HT-29 (cell line): ENCODE results near the gene ARL5C. TPM values are rescaled to one million over a fixed set of nuclear protein-coding genes. Genes with fewer than 3 reads are reported as not detected.
"Not testable (repeated sequence)": the region's sequence is repeated elsewhere in the genome, so short reads cannot be mapped to it uniquely, and the experiment has no call there.

Experiments
- DNase-seq: peaks from one replicate; pipeline ENCODE4 v3.0.0-alpha.2; 2015; ENCODE audit warnings: low spot score
- total RNA-seq: library from RNA; depleted of rRNA; stranded (reverse); fragments of >200 nt; shearing (Covaris generic); gene quantifications from 2 replicates; pipeline ENCODE4 v1.2.3, GENCODE V29; 2014

ARL5C gene
- total RNA-seq, 1 experiment from 2014 or later, result not detected

- DNase-seq, result peak; percentile 23
These were observed 28.4 kb upstream of the ARL5C start for GRCh38 chr17:39194089-39194984.

GRCh38 chr17:39193346-39193745, 27.4 kb upstream of the ARL5C start:
- DNase-seq, result no peak

DNA sequence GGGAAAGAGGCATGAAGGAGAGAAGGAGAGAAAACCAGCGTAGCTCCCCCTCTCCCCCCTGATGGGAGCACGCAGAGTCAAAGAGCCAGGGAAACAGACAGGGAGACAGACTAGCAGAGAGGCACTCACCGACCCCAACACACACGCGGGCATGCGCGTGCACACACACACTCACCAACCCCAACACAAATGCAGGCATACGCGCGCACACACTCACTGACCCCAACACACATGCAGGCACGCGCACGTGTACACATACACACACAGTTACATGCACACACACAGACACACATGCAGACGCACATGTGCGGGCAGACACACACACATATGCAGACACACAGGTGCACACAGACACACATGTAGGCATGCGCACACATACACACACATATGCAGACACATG, 26.9 kb upstream of the ARL5C start:
- DNase-seq, result no peak

DNA sequence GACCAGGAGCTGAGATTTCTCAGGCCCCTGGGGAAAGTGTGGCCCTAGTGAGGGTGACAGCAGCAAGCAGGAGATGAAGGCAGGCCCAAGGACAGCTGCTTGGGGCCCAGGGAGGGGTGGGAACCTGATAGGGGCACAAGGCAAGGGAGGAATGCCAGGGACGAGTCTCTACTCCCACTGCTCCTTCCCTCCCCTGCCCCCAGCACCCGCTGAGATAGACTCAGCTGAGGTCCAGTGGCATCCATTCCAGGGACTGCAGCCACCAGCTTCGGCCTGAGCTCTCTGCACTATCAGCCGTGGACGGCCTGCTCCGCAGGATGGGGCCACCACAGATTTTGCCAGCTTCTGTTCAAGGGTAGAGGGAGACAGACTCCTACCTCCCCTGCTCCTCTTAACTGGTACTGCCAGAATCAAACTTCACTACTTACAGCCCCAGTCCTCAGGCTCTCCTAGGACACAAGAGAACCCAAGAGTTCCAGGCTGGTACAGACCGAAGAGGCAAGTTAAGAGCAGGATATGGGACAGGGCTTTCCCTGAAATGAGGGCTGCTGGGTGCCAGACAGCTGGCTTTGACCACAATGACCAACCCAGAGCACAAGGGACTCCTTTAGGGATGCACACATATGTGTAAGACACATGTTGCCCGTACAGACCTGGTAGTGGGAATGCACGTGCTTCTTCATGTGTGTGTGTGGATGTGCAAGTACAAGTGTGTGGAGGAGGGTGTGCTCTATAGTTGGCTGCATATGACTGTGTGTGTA, 26.0 kb upstream of the ARL5C start:
- no peak for DNase-seq

DNA sequence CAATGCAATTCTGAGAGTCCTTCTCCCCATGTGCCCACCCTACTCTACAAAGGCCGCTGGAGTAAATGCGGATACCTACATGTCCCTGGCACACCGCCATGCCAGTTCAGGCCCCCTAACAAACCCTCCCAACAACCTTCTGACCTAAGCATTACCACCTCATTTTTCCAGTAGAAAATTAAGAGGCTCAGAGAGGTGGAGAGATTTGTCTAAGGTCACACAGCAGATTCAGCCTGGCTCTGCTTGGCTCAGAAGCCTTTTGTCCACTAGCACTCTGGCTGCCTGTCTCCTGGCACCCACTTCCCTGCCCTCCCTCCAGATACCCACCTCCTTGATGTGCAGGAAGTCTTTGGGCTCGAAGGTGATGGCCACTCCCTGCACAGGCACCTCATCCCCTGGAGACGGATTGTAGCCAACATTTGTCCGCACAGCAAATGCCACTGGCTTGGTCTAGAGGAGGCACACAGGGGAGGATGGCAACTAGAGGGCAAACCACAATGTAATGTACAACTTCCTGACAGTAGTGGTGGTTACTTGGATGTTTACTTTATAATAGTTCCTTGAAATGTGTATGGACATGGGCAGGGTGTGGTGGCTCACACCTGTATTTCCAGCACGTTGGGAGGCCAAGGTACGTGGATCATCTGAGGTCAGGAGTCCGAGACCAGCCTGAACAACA, 21.3 kb upstream of the ARL5C start:
- DNase-seq, result no peak

DNA sequence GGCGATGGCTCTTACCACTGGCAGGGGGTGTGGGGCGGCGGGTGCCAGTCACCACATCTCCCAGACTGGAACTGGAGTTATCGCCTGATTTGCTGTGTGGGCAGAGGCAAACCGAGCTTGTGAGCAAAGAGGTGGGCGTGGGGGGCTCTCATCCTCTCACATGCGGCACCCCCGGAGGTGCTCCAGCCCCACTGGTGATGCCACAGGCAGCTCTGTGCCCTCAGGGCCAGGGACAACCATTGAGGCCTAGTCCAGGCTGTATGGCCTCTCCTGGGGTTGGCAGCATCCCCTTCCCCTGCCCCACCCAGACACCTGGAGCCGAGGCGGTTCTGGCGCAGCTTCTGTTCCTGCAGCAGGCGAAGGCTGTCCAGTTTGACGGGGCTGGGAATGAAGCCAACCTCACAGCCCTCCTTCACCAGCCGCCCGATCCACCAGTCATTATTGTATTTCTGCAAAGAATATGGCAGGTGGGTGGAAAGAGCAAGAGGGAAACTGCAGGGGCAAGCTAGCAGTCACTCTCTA, 20.6 kb upstream of the ARL5C start:
- DNase-seq, result no peak

DNA sequence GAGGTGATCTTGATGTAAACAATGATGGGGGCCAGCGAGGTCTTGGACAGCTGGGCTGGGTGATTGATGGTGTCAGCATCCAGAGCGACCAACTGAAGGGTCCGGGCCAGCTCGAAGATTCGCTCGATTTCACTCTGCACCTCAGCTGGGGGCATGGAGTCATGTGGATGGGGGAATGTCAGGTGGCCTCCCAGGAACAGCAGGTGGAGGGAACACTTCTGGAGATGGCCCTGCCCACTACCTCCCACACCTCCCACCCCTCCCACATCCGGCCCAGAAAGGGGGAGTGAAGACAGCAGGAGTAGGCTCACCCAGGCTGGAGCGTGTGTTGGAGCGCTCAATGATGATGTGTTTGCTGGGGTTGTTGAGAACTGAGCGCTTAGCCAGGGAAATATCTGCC, 17.8 kb upstream of the ARL5C start:
- no peak for DNase-seq

DNA sequence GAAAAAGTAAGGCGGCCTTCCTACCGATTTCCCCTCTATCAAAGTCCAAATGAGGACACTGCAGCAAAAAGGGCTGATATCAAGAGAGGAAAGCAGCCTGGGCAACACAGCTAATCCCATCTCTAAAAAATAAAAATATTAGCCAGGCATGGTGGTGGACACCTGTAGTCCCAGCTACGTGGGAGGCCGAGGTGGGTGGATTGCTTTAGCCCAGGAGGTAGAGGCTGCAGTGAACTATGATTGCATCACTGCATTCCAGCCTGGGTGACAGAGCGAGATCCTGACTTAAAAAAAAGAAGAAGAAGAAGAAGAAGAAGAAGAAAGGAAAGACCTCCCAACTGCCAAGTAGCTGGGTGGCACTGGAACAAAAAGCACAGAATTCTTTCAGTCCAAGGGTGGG, 17.1 kb upstream of the ARL5C start:
- no peak for DNase-seq

GRCh38 chr17:39181303-39181702, 15.3 kb upstream of the ARL5C start:
- no peak for DNase-seq

DNA sequence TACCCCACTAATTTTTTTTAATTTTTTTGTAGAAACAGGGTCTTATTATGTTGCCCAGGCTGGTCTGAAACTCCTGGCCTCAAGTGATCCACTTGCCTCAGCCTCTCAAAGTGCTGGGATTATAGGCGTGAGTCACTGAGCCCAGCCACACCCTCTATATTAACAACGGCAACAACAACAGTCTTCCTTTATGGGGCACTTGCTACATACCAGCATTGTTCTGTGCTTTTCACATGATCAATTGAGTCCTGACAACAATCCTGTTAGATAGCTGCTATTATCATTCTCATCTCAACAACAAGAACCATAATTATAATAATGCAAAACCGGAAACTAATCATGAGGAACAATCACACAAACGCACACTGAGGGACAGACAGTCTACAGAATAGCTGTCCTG, 12.6 kb upstream of the ARL5C start:
- DNase-seq, result no peak

DNA sequence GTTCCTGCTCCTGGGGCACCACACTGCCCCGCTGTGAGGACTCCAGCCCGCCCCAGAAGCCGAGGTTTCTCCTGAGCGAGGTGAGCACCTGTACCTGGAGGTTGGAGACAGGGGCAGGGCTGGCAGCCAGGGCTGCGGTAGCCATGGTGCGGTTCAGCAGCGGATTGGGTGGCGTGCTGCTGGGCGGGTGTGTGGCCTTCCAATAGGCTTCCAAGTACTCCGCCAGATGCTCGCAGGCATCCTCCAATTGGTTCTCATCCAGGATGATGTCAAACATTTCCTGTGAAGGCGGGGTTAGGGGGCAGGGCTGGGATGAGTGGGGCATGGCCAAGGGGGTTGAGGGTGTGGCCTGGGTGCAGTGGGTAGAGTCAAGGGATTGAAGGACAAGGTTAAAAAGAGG, 11.3 kb upstream of the ARL5C start:
- DNase-seq, result no peak

DNA sequence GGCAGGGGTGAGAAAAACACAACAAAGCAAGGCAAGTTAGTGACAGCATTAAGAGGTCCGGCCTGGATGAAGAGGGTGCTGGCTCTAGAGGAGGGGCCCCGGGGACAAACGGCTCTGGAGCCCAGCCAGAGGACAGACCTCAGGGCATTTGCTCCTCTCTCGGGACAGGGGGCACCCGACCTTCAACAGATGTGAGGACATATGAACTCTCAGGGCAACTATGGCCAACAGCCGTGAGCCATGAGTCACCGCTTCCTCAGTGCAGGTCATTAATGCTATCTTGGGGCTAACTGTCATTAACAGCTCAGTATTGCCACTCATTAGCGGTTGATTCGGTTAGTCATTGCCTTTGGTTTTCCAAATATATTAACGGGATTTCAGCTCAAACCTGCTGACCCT, 9.7 kb upstream of the ARL5C start:
- no peak for DNase-seq

GRCh38 chr17:39174920-39175694, 9.1 kb upstream of the ARL5C start:
- peak; percentile 63 for DNase-seq

DNA sequence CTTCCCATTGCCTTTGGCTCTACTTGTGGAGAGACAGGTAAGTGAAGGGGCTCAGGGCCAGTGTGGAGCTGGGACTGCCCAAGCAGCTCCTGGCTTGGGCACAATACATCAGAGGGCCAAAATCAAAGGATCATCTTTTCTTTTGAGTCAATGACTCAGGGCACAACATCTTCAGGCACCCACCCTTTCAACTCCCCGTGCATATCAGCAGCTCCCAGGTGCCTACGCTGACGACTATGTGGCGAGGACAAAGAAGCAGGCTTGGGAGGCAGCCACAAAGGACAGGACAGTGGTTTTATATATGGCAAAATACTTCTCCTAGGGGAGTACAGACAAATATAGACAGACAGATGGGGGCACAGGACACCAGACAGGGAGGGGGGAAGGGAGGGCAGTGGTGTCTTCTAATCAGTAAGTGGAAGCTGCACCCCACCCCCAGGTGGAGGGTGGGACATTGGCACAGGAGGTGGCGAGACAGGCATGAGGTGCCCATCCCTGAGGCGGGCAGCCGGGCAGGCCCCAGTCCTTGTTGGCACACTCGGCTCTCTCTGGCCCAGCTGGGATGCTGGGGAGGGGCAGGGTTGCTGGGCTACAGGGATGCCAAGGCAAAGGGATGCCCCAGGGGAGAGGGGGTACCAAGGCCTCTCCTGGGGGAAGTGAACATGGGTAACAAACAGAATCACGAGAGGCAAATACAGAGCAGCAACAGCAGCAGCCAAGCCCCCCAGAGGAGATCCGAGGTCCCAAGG, 7.7 kb upstream of the ARL5C start:
- DNase-seq, result no peak

- no peak for DNase-seq
These were observed 7.1 kb upstream of the ARL5C start for GRCh38 chr17:39173080-39173479.

DNA sequence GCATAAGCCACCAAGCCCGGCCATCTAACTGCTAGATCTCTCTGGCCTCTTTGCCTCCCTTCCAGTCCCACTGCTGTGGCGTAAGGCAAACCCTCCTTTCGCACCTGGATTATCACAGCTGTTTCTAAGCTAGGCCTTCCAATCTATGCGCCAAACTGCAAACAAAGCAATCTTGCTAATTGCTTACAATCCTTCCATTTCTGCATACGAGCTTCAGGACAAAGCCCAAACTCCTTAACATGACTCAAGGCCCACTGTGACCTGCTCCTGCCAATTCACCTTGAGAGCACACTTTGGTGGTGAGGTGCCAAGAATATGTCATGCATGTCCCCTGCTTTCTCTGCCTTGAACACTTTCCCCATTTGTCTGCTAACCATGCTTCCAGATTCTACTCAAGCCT, 6.0 kb upstream of the ARL5C start:
- DNase-seq, result no peak

GRCh38 chr17:39170558-39170957, 4.6 kb upstream of the ARL5C start:
- DNase-seq, result no peak

- no peak for DNase-seq
These were observed 4.1 kb upstream of the ARL5C start for GRCh38 chr17:39170109-39170508.

GRCh38 chr17:39169518-39169917, 3.6 kb upstream of the ARL5C start:
- DNase-seq, result no peak

- no peak for DNase-seq
These were observed 3.1 kb upstream of the ARL5C start for GRCh38 chr17:39169101-39169500.

GRCh38 chr17:39168503-39168902, 2.5 kb upstream of the ARL5C start:
- not testable (repeated sequence) for DNase-seq
